Measurements from ENCODE around the gene TMEM132C.

Gene TMEM132C

DNA sequence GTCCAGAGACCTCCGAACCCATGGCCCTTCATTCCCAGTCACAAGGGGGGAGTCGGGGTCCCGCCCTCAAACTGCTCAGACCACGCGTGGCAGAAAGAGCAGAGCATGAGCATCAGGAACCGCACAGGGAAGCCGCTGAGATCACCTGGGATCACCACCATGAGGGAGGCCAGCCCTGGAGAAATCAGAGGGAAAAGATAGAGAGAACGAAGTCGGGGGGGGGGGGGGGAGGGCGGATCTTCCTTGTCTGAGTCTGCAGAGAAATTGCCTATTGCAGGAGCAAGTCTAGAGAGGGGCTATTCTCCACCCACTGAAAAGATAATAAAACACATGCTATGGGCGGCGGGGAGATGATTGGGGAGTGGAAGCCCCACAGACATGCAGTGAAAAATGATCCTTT is 884 bp upstream of the TMEM132C start:
- no peak for TF ChIP-seq NFIC (IDR thresholded peaks at IDR 0.05)
- TF ChIP-seq EGR1 (IDR thresholded peaks at IDR 0.05): no peak
- TF ChIP-seq, protein P1, sequence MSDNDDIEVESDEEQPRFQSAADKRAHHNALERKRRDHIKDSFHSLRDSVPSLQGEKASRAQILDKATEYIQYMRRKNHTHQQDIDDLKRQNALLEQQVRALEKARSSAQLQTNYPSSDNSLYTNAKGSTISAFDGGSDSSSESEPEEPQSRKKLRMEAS (IDR thresholded peaks at IDR 0.05): no peak
- no peak for TF ChIP-seq CREB1 (IDR thresholded peaks at IDR 0.05; ENCODE audit: low read depth)
- TF ChIP-seq FOXM1 (IDR thresholded peaks at IDR 0.05; ENCODE audit: borderline replicate concordance, low read depth): no peak
- TF ChIP-seq TEAD4 (IDR thresholded peaks at IDR 0.05): no peak
- no peak for TF ChIP-seq TAF1 (IDR thresholded peaks at IDR 0.05; ENCODE audit: low read depth)
- TF ChIP-seq, protein P2, sequence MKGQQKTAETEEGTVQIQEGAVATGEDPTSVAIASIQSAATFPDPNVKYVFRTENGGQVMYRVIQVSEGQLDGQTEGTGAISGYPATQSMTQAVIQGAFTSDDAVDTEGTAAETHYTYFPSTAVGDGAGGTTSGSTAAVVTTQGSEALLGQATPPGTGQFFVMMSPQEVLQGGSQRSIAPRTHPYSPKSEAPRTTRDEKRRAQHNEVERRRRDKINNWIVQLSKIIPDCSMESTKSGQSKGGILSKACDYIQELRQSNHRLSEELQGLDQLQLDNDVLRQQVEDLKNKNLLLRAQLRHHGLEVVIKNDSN (IDR thresholded peaks at IDR 0.05): no peak
- TF ChIP-seq ZBTB7A (IDR thresholded peaks at IDR 0.05; ENCODE audit: low read depth): no peak
- no peak for TF ChIP-seq TCF12 (IDR thresholded peaks at IDR 0.05; ENCODE audit: low read depth)
- TF ChIP-seq CEBPB (IDR thresholded peaks at IDR 0.05): no peak
- no peak for TF ChIP-seq RAD21 (IDR thresholded peaks at IDR 0.05; ENCODE audit: low read depth)
- TF ChIP-seq EP300 (IDR thresholded peaks at IDR 0.05; ENCODE audit: borderline replicate concordance): no peak
- no peak for TF ChIP-seq REST (IDR thresholded peaks at IDR 0.05; ENCODE audit: low read depth)
- TF ChIP-seq YY1 (IDR thresholded peaks at IDR 0.05; ENCODE audit: low read depth): no peak

- TF ChIP-seq, protein P2 (IDR thresholded peaks at IDR 0.05): no peak
- TF ChIP-seq TAF1 (IDR thresholded peaks at IDR 0.05; ENCODE audit: low read depth): no peak
- no peak for TF ChIP-seq CREB1 (IDR thresholded peaks at IDR 0.05; ENCODE audit: low read depth)
- no peak for TF ChIP-seq NFIC (IDR thresholded peaks at IDR 0.05)
Measured at GRCh38 chr12:128266541-128267130, 334 bp upstream of the TMEM132C start.

DNA sequence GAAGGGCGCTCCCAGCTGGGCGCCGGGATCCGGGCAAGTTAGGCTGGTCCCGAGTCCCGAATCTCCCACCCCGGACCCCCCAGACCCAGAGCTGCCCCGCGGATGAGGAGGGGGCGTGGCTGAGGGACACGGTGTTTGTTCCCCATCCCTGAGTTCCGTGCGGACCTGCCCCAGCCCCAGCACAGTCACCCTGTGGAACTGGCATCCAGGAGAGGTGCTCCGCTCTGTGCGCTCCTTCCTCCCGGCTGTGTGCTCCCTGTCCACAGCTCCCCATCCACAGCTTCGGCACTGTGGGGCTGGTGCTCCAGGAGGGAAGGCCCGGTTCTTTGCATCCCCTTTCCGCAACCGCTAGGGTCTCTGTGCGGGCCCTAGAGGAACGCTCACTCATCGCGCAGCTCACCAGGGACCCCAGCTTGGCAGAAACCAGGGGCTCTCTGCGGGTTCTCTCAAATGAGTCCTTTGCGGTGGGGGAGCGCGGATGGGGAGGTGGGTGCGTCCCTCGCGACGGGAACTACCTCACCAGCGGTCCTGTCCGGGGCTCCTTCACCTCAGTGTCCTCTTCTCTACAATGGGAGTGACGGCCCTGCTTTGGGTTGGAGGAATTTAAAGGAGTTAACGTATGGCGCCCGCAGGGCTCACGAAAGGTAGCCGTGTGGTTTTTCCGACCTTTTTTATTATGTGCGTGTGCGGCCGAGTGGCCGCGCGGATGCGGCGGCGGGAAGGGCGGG is 845 bp downstream of the TMEM132C start:
- no peak for TF ChIP-seq TCF12 (IDR thresholded peaks at IDR 0.05; ENCODE audit: low read depth)
- TF ChIP-seq CREB1 (IDR thresholded peaks at IDR 0.05; ENCODE audit: low read depth): no peak
- TF ChIP-seq TEAD4 (IDR thresholded peaks at IDR 0.05): no peak
- TF ChIP-seq NFIC (IDR thresholded peaks at IDR 0.05): no peak
- TF ChIP-seq FOXM1 (IDR thresholded peaks at IDR 0.05; ENCODE audit: borderline replicate concordance, low read depth): no peak
- TF ChIP-seq ZBTB7A (IDR thresholded peaks at IDR 0.05; ENCODE audit: low read depth): no peak
- no peak for TF ChIP-seq EGR1 (IDR thresholded peaks at IDR 0.05)
- TF ChIP-seq YY1 (IDR thresholded peaks at IDR 0.05; ENCODE audit: low read depth): no peak
- no peak for TF ChIP-seq EP300 (IDR thresholded peaks at IDR 0.05; ENCODE audit: borderline replicate concordance)
- TF ChIP-seq TAF1 (IDR thresholded peaks at IDR 0.05; ENCODE audit: low read depth): no peak
- TF ChIP-seq RAD21 (IDR thresholded peaks at IDR 0.05; ENCODE audit: low read depth): no peak
- no peak for TF ChIP-seq CEBPB (IDR thresholded peaks at IDR 0.05)
- TF ChIP-seq, protein P2 (IDR thresholded peaks at IDR 0.05): no peak
- TF ChIP-seq, protein P1 (IDR thresholded peaks at IDR 0.05): no peak

GRCh38 chr12:128268379-128268995 is 1.5 kb downstream of the TMEM132C start:
- TF ChIP-seq, protein P1 (IDR thresholded peaks at IDR 0.05): no peak
- TF ChIP-seq, protein P2 (IDR thresholded peaks at IDR 0.05): no peak
- TF ChIP-seq CEBPB (IDR thresholded peaks at IDR 0.05): no peak
- TF ChIP-seq EP300 (IDR thresholded peaks at IDR 0.05; ENCODE audit: borderline replicate concordance): no peak
- no peak for TF ChIP-seq EGR1 (IDR thresholded peaks at IDR 0.05)
- TF ChIP-seq NFIC (IDR thresholded peaks at IDR 0.05): no peak
- no peak for TF ChIP-seq YY1 (IDR thresholded peaks at IDR 0.05; ENCODE audit: low read depth)
- TF ChIP-seq FOXM1 (IDR thresholded peaks at IDR 0.05; ENCODE audit: borderline replicate concordance, low read depth): no peak
- no peak for TF ChIP-seq REST (IDR thresholded peaks at IDR 0.05; ENCODE audit: low read depth)
- no peak for TF ChIP-seq CREB1 (IDR thresholded peaks at IDR 0.05; ENCODE audit: low read depth)
- no peak for TF ChIP-seq TCF12 (IDR thresholded peaks at IDR 0.05; ENCODE audit: low read depth)
- TF ChIP-seq RAD21 (IDR thresholded peaks at IDR 0.05; ENCODE audit: low read depth): no peak
- TF ChIP-seq ZBTB7A (IDR thresholded peaks at IDR 0.05; ENCODE audit: low read depth): no peak
- TF ChIP-seq TAF1 (IDR thresholded peaks at IDR 0.05; ENCODE audit: low read depth): no peak
- TF ChIP-seq TEAD4 (IDR thresholded peaks at IDR 0.05): no peak

Measured in Ishikawa (cell line).